K562 (cell line): ENCODE results near the gene TRDN. TPM values are rescaled to one million over a fixed set of nuclear protein-coding genes. Genes with fewer than 3 reads are reported as not detected.

Source experiments
- ATAC-seq: fragments of 200-7000 bp; cut with Tn5 transposase; 3 replicates; pipeline ENCODE4 v1.9.1; 2020; ENCODE audit warnings: moderate library complexity
- BruUV-seq: library from RNA; stranded (reverse); fragments of 400-500 nt; replicated peaks from 2 replicates; lab custom pipeline; 2021; lab: Mats Ljungman, UMichigan
- CTCF ChIA-PET: fragments of 300-600 bp; formaldehyde crosslinking; extraction: SDS; loops from one replicate; lab custom pipeline; 2021; ENCODE audit warnings: low intra/inter-chr PET ratio; lab: Yijun Ruan, JAX
- POLR2A ChIA-PET: fragments of 300-600, 350-650 bp; sonication (Branson Sonifier 250); formaldehyde crosslinking; extraction: SDS; loops from one replicate; lab custom pipeline; 2021; ENCODE audit warnings: antibody characterized with exemption, inconsistent platforms; lab: Yijun Ruan, JAX
- DNase-seq, 4 experiments: peaks; one replicate each; pipeline versions ENCODE4 v3.0.0 to v3.0.0-alpha.2; 2011 to 2018; ENCODE audit warnings: low spot score in 3 of 4, mixed read lengths in 3 of 4; ENCODE audit errors: extremely low read depth in 1 of 4
- FAIRE-seq: peaks from 2 replicates; lab custom pipeline; 2011; peaks lifted over from hg19 to GRCh38; lab: Jason Lieb, UNC
- H2AFZ ChIP-seq: 2 replicates; pipeline ENCODE4 v1.6.0; 2011; ENCODE audit warnings: low read depth, low read length, control low read depth, inconsistent platforms
- H3K27ac ChIP-seq: fragments of 200-600 bp; 3 replicates; pipeline ENCODE4 v1.8.0; 2011; ENCODE audit warnings: low read depth, mild to moderate bottlenecking, control low read depth, inconsistent platforms, low read length, moderate library complexity, mixed read lengths; ENCODE audit errors: extremely low read depth
- H3K27me3 ChIP-seq, 2 experiments: fragments of 300-600 bp in 1 of 2; 2 replicates in 1 of 2; 3 replicates in 1 of 2; pipeline versions ENCODE4 v1.6.0 to v1.8.0; 2011; ENCODE audit warnings: inconsistent platforms in 2 of 2, low read length in 2 of 2, mild to moderate bottlenecking in 1 of 2, mixed read lengths in 1 of 2, moderate library complexity in 1 of 2; ENCODE audit not compliant: control insufficient read depth in 2 of 2, insufficient read depth in 2 of 2
- H3K36me3 ChIP-seq: fragments of 300-600 bp; 3 replicates; pipeline ENCODE4 v1.8.0; 2011; ENCODE audit warnings: mild to moderate bottlenecking, low read length, inconsistent platforms; ENCODE audit not compliant: control insufficient read depth, insufficient read depth
- H3K4me1 ChIP-seq, 2 experiments: fragments of 200-600 bp in 1 of 2; replicated peaks in 1 of 2; 2 replicates in 1 of 2; 3 replicates in 1 of 2; pipeline versions ENCODE4 v1.5.1 to v1.8.0; 2011; ENCODE audit warnings: inconsistent platforms in 2 of 2, low read length in 2 of 2, mild to moderate bottlenecking in 1 of 2, mixed read lengths in 1 of 2, moderate library complexity in 1 of 2; ENCODE audit not compliant: control insufficient read depth in 2 of 2, insufficient read depth in 2 of 2
- H3K4me2 ChIP-seq: 2 replicates; pipeline ENCODE4 v1.6.1; 2011; ENCODE audit warnings: low read length, control low read depth, inconsistent platforms, mixed read lengths; ENCODE audit not compliant: insufficient read depth
- H3K4me3 ChIP-seq: fragments of 200-600 bp; sonication (generic), shearing (Covaris generic); 2 replicates; pipeline ENCODE4 v1.5.1; 2016; ENCODE audit warnings: control low read depth, inconsistent platforms
- H3K79me2 ChIP-seq: fragments of 200-600 bp; 3 replicates; pipeline ENCODE4 v1.8.0; 2011; ENCODE audit warnings: low read length, inconsistent platforms; ENCODE audit not compliant: control insufficient read depth, insufficient read depth
- H3K9ac ChIP-seq, 2 experiments: 2 replicates each; pipeline versions ENCODE4 v1.6.0 to v1.6.1; 2011; ENCODE audit warnings: low read depth in 2 of 2, low read length in 2 of 2, control low read depth in 1 of 2, inconsistent platforms in 1 of 2, mild to moderate bottlenecking in 1 of 2, mixed read lengths in 1 of 2; ENCODE audit not compliant: insufficient read depth in 1 of 2
- H3K9me1 ChIP-seq: one replicate; pipeline ENCODE4 v1.6.0; 2011; ENCODE audit warnings: inconsistent platforms, mild to moderate bottlenecking, low read length, moderate library complexity; ENCODE audit not compliant: control insufficient read depth, insufficient read depth
- H3K9me3 ChIP-seq: replicated peaks from 2 replicates; pipeline ENCODE4 v1.5.1; 2011; ENCODE audit warnings: low read depth, low read length, inconsistent platforms; ENCODE audit not compliant: control insufficient read depth, insufficient read depth
- H4K20me1 ChIP-seq: replicated peaks from 2 replicates; pipeline ENCODE4 v1.6.1; 2011; ENCODE audit warnings: low read length, inconsistent platforms, mixed read lengths; ENCODE audit not compliant: control insufficient read depth, insufficient read depth
- ZEB2 ChIP-seq: fragments of 450-650 bp; IDR thresholded peaks from 2 replicates; pipeline ENCODE4 v1.6.1; 2016
- WGBS: fragments of 100-300 bp; shearing (Covaris generic); methylation state at CpG from one replicate; pipeline ENCODE4 v1.1.6; 2016; ENCODE audit warnings: low coverage, mixed read lengths; ENCODE audit not compliant: insufficient coverage; ENCODE audit errors: missing lambda C conversion rate; 5-methylcytosine and 5-hydroxymethylcytosine counted together
- in situ Hi-C: fragments of 300-500 bp; cut with MboI; formaldehyde crosslinking; loops from 4 replicates; pipeline ENCODE4 v1.15.0; 2018; ENCODE audit warnings: inconsistent platforms, mixed read lengths
- intact Hi-C: fragments of 100-400 bp; cut with micrococcal nuclease; formaldehyde crosslinking; loops from 2 replicates; pipeline ENCODE4 v1.14.2; 2022
- polyA plus RNA-seq, 8 experiments: library from polyadenylated mRNA; depleted of rRNA in 4 of 8; stranded (reverse) in 5 of 8; unstranded in 3 of 8; fragments of >200 nt; fragmentation: Nextera tagmentation in 2 of 8; fragmentation: Illumina TruSeq in 1 of 8; extraction: Ambion mirVana in 2 of 8; extraction: Trizol in 1 of 8; gene quantifications; 2 replicates each; pipeline versions ENCODE4 v1.2.1 to v1.2.3, GENCODE V29; 2011 to 2014; ENCODE audit warnings: inconsistent platforms in 1 of 8, missing spikeins in 1 of 8
- total RNA-seq, 7 experiments: library from RNA; depleted of rRNA in 6 of 7; stranded (reverse); fragments of >200 nt in 6 of 7; fragmentation: Illumina TruSeq in 2 of 7; extraction: Trizol in 2 of 7; gene quantifications; 2 replicates each; pipeline versions ENCODE4 v1.2.1 to v1.2.3, GENCODE V29; 2011 to 2021; ENCODE audit warnings: low replicate concordance in 1 of 7
- TF ChIP-seq, protein P1 (sequence below), 3 experiments: fragments of 200-800 bp in 1 of 3; fragments of 250-450 bp in 1 of 3; fragments of 450-650 bp in 1 of 3; sonication (Bioruptor Pico) in 1 of 3; sonication (Bioruptor generic) in 1 of 3; formaldehyde crosslinking in 1 of 3; IDR thresholded peaks; 2 replicates each; pipeline versions ENCODE4 v1.6.1 to v1.8.0; 2016 to 2022; ENCODE audit warnings: mild to moderate bottlenecking in 2 of 3, missing genetic modification characterization in 2 of 3, missing compliant biosample characterization in 1 of 3, moderate library complexity in 1 of 3

TRDN gene
- total and polyA plus RNA-seq, 9 of the 15 experiments (the other 6 are each of a cell fraction or from before 2014, with no cell fraction given), result 0.05 to 0.50 (median 0.16) TPM

DNA sequence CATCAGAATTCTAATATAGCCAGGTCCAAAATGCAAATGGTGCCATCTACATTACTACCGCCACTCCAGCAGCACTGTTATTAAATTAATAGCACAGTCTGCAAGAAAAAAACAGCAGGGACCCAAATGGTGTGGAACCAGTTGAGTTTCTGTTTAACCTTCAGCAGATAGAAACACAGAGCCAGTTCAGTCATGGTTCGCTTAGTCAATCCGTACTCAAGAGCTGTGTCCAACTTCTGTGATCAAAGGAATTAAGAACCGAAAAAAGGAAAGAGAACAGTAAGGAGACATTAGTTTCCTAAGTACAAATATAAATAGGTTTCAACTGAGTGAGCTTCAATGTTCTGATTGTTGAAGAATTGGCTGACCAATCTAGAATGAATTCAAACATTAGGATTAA is 107.7 kb downstream of the TRDN start:
- H3K79me2 ChIP-seq, result no peaks in the 10 kb centered on the region
- peaks cover 1% of the 10 kb centered on the region; the same call in 1 of the 2 replicates for H3K9me3 ChIP-seq
- DNase-seq (no peak), FAIRE-seq (no peak)
- H3K4me3 ChIP-seq, result no peak overlapping the region
- H3K27ac ChIP-seq, result peak overlapping the region; percentile 61
- intact Hi-C loops, result no loop called here
- no TSS peak for BruUV-seq
- H3K9ac ChIP-seq, result 0 out of 4 replicates have a peak overlapping the region, but pooled peaks of 1 of the 2 experiments have one; percentile 8
- CTCF ChIA-PET, result no interaction called here
- no peaks in the 10 kb centered on the region for H3K9me1 ChIP-seq
- WGBS, result 9% methylated on average over 4 of the region's 4 CpGs
- H4K20me1 ChIP-seq, result no peaks in the 10 kb centered on the region
- POLR2A ChIA-PET, result no interaction called here
- in situ Hi-C loops, result no loop called here
- no peaks in the 10 kb centered on the region for H3K27me3 ChIP-seq
- H3K36me3 ChIP-seq, result no peaks in the 10 kb centered on the region
- no peak for TF ChIP-seq ZEB2
- TF ChIP-seq, protein P1, sequence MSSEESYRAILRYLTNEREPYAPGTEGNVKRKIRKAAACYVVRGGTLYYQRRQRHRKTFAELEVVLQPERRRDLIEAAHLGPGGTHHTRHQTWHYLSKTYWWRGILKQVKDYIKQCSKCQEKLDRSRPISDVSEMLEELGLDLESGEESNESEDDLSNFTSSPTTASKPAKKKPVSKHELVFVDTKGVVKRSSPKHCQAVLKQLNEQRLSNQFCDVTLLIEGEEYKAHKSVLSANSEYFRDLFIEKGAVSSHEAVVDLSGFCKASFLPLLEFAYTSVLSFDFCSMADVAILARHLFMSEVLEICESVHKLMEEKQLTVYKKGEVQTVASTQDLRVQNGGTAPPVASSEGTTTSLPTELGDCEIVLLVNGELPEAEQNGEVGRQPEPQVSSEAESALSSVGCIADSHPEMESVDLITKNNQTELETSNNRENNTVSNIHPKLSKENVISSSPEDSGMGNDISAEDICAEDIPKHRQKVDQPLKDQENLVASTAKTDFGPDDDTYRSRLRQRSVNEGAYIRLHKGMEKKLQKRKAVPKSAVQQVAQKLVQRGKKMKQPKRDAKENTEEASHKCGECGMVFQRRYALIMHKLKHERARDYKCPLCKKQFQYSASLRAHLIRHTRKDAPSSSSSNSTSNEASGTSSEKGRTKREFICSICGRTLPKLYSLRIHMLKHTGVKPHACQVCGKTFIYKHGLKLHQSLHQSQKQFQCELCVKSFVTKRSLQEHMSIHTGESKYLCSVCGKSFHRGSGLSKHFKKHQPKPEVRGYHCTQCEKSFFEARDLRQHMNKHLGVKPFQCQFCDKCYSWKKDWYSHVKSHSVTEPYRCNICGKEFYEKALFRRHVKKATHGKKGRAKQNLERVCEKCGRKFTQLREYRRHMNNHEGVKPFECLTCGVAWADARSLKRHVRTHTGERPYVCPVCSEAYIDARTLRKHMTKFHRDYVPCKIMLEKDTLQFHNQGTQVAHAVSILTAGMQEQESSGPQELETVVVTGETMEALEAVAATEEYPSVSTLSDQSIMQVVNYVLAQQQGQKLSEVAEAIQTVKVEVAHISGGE (CRISPR knock-in tag; IDR thresholded peaks at IDR 0.05), result 0 out of 6 replicates have a peak, but pooled peaks of 1 of the 3 experiments have one; percentile 20
- TF ChIP-seq, all 486 proteins: peak for 1
- Histone ChIP-seq H3K4me2 (no peak overlapping the region; the same call in 1 of the 2 replicates), H3K4me1 (no peaks in the 10 kb centered on the region), H2AFZ (peak overlapping the region; percentile 84)
- ATAC-seq, result peak; percentile 65
